Smooth muscle cell (in vitro differentiated cells): Measurements from ENCODE around the gene RBM20. TPM values are rescaled to one million over a fixed set of nuclear protein-coding genes. Genes with fewer than 3 reads are reported as not detected.

ENCODE experiments used
- DNase-seq: peaks from one replicate; lab custom pipeline; 2025; ENCODE audit not compliant: unreplicated experiment; lab: John Stamatoyannopoulos, UW
- H2AFZ ChIP-seq: fragments of 200-600 bp; sonication (generic); 2 replicates; pipeline ENCODE4 v1.6.0; 2016; ENCODE audit warnings: antibody characterized with exemption, low read depth, mild to moderate bottlenecking
- H3F3A ChIP-seq: fragments of 200-600 bp; sonication (generic); 2 replicates; pipeline ENCODE4 v1.6.0; 2017; ENCODE audit warnings: antibody characterized with exemption, low read depth
- H3K27ac ChIP-seq: fragments of 200-600 bp; sonication (generic); 2 replicates; pipeline ENCODE4 v1.5.1; 2016; ENCODE audit warnings: low read depth, mild to moderate bottlenecking
- H3K27me3 ChIP-seq: fragments of 200-600 bp; sonication (generic); 2 replicates; pipeline ENCODE4 v1.6.1; 2016; ENCODE audit warnings: low read depth, mild to moderate bottlenecking
- H3K36me3 ChIP-seq: fragments of 200-600 bp; sonication (generic); 2 replicates; pipeline ENCODE4 v1.5.1; 2016; ENCODE audit warnings: low read depth
- H3K4me1 ChIP-seq: fragments of 200-600 bp; sonication (generic); 2 replicates; pipeline ENCODE4 v1.5.1; 2016; ENCODE audit warnings: low read depth
- H3K4me2 ChIP-seq: fragments of 200-600 bp; sonication (generic); 2 replicates; pipeline ENCODE4 v1.6.0; 2016; ENCODE audit warnings: mild to moderate bottlenecking
- H3K4me3 ChIP-seq: fragments of 200-600 bp; sonication (generic); 2 replicates; pipeline ENCODE4 v1.5.1; 2016; ENCODE audit warnings: mild to moderate bottlenecking
- H3K79me2 ChIP-seq: fragments of 200-600 bp; sonication (generic); 2 replicates; pipeline ENCODE4 v1.6.0; 2016; ENCODE audit warnings: low read depth, mild to moderate bottlenecking
- H3K9ac ChIP-seq: fragments of 200-600 bp; sonication (generic); 2 replicates; pipeline ENCODE4 v1.6.0; 2016; ENCODE audit warnings: low read depth
- H3K9me3 ChIP-seq: fragments of 200-600 bp; sonication (generic); replicated peaks from 2 replicates; pipeline ENCODE4 v1.5.1; 2016; ENCODE audit warnings: low read depth
- H4K20me1 ChIP-seq: fragments of 200-600 bp; sonication (generic); 2 replicates; pipeline ENCODE4 v1.6.0; 2016; ENCODE audit warnings: low read depth
- WGBS: methylation state at CpG from one replicate; pipeline ENCODE4 v1.1.7; 2016; ENCODE audit warnings: low lambda C conversion rate; 5-methylcytosine and 5-hydroxymethylcytosine counted together
- polyA plus RNA-seq: library from polyadenylated mRNA; unstranded; fragments of >200 nt; fragmentation: Nextera tagmentation; extraction: Ambion mirVana; gene quantifications from 2 replicates; pipeline ENCODE4 v1.2.1, GENCODE V29; 2016
- total RNA-seq: library from RNA; depleted of rRNA; stranded (reverse); fragments of >200 nt; gene quantifications from 2 replicates; pipeline ENCODE4 v1.2.3, GENCODE V29; 2014
- TF ChIP-seq, protein P1 (sequence below): fragments of 200-600 bp; sonication (generic); IDR thresholded peaks from 2 replicates; pipeline ENCODE4 v1.5.1; 2017; ENCODE audit warnings: borderline replicate concordance, mild to moderate bottlenecking, antibody characterized with exemption; ENCODE audit not compliant: insufficient read depth, poor library complexity, severe bottlenecking

RBM20 gene
- total and polyA plus RNA-seq, 2 experiments from 2014 or later = 0.09 TPM

DNA sequence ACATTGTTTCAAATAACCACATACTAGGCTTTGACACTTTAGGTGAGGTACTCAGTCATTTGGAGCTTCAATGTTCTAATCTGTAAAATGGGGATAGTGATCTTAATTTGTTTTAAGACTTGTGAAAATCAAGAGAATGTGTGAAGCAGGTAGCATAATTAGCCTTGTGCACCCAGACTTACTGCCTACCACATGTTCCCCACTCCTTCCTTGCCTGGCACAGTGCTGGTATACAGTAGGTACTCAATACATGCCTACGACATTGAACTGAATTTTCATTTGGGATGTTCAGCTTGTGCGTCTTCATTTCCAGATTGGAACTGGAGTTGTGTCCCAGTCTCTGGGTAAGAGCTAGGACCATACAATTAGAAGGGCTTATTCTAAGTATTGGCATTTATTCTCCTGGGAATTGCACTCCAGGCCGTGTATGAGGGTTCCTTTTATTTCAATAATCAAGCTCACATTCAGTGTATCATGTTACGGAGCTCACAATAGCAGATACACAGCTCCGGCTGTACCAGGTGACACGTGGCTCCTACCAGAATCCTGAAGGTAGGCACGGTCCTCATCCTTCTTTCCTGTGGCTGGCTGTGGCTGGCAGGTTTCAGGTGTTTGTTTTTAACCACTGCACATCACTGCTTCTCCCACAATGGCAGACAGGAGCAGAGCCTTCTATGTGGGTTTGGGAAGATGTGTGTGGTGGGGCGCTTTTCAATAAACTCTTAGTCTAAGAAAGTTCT is 118.1 kb downstream of the RBM20 start:
- H3K79me2 ChIP-seq = no peaks in the 10 kb centered on the region
- WGBS = 95% methylated on average over 8 of the region's 8 CpGs

DNA sequence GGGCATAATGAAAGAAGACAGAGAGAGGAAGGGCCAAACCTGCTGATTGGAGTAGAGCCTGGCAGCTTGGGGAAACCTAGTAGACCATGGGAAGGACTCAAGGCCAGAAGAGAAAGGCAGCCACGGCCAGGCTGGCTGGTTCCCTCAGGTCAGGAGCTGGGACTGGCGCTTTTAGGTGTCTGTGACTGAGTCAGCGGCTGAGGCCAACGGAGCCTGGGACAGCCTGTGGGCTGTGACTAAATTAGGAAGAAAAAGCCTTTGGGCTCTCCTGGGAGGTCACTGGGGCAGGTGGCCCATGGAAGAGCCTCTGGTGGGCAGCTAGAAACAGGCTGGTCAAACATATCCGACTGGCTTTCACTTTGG is 118.7 kb downstream of the RBM20 start:
- no peak overlapping the region for H3K4me2 ChIP-seq
- H3K79me2 ChIP-seq = no peaks in the 10 kb centered on the region
- TF ChIP-seq, protein P1, sequence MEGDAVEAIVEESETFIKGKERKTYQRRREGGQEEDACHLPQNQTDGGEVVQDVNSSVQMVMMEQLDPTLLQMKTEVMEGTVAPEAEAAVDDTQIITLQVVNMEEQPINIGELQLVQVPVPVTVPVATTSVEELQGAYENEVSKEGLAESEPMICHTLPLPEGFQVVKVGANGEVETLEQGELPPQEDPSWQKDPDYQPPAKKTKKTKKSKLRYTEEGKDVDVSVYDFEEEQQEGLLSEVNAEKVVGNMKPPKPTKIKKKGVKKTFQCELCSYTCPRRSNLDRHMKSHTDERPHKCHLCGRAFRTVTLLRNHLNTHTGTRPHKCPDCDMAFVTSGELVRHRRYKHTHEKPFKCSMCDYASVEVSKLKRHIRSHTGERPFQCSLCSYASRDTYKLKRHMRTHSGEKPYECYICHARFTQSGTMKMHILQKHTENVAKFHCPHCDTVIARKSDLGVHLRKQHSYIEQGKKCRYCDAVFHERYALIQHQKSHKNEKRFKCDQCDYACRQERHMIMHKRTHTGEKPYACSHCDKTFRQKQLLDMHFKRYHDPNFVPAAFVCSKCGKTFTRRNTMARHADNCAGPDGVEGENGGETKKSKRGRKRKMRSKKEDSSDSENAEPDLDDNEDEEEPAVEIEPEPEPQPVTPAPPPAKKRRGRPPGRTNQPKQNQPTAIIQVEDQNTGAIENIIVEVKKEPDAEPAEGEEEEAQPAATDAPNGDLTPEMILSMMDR = no peak
- peaks cover 3% of the 10 kb centered on the region for H3F3A ChIP-seq
- H4K20me1 ChIP-seq = no peaks in the 10 kb centered on the region
- H3K9me3 ChIP-seq = no peaks in the 10 kb centered on the region
- no peak overlapping the region for H3K4me3 ChIP-seq
- no peaks in the 10 kb centered on the region for H3K27me3 ChIP-seq
- 60% methylated on average over 5 of the region's 5 CpGs for WGBS
- no peak for DNase-seq
- no peaks in the 10 kb centered on the region for H3K36me3 ChIP-seq
- H2AFZ ChIP-seq = no peak overlapping the region
- H3K9ac ChIP-seq = no peak overlapping the region
- H3K4me1 ChIP-seq = peaks cover 17% of the 10 kb centered on the region
- no peak overlapping the region for H3K27ac ChIP-seq

More for the DNA sequence above, 118.1 kb downstream of the RBM20 start:
- Histone ChIP-seq H3K9ac (no peak overlapping the region), H4K20me1 (no peaks in the 10 kb centered on the region), H3K27me3 (no peaks in the 10 kb centered on the region), H2AFZ (no peak overlapping the region), H3K4me1 (peaks cover 17% of the 10 kb centered on the region), H3K36me3 (no peaks in the 10 kb centered on the region), H3K4me2 (no peak overlapping the region), H3F3A (peaks cover 3% of the 10 kb centered on the region), H3K27ac (no peak overlapping the region), H3K4me3 (no peak overlapping the region), H3K9me3 (no peaks in the 10 kb centered on the region)
- no peak for DNase-seq
- TF ChIP-seq, protein P1 = no peak

DNA sequence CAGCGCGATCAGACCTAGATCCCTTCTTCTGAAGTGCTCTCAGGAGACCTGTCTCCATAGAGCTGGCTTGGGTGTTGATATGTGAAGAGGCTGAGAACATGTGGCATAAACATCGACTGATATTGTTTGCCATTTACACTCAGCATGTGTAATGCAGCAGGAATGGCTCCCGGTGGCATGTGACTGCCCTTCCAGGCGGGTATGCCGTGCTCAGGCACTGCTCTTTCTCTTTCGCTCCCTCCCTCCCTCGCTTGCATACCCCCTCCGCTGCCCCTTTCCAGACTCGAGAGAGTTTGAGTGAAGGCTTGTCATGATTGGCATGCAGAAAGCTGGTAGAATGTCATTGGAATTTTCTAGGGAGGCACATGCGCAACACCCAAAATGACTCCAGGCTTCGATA is 120.2 kb downstream of the RBM20 start:
- Histone ChIP-seq H3K27ac (no peak overlapping the region), H3K27me3 (no peaks in the 10 kb centered on the region), H4K20me1 (no peaks in the 10 kb centered on the region), H3F3A (no peaks in the 10 kb centered on the region), H3K9me3 (no peaks in the 10 kb centered on the region), H3K4me3 (no peak overlapping the region), H2AFZ (no peak overlapping the region), H3K36me3 (no peaks in the 10 kb centered on the region), H3K79me2 (no peaks in the 10 kb centered on the region), H3K4me1 (peaks cover 5% of the 10 kb centered on the region), H3K9ac (no peak overlapping the region), H3K4me2 (no peak overlapping the region)
- no peak for DNase-seq
- TF ChIP-seq, protein P1 = no peak
- WGBS = 88% methylated on average over 12 of the region's 12 CpGs
